SK-N-MC (cell line): Measurements from ENCODE around the gene CIP2A.

Experiments
- DNase-seq: peaks from one replicate; pipeline ENCODE4 v3.0.0-alpha.2; 2011; ENCODE audit warnings: low read depth, low spot score
- H3K27ac ChIP-seq: fragments of 200-600 bp; sonication (generic); 2 replicates; pipeline ENCODE4 v1.5.1; 2016; ENCODE audit warnings: mixed run types
- H3K36me3 ChIP-seq: fragments of 200-600 bp; sonication (generic); 2 replicates; pipeline ENCODE4 v1.6.1; 2017; ENCODE audit warnings: antibody characterized with exemption, low read length, mixed read lengths; ENCODE audit not compliant: insufficient read depth
- H3K4me3 ChIP-seq: fragments of 200-600 bp; sonication (generic); 2 replicates; pipeline ENCODE4 v1.5.1; 2016
- H3K9ac ChIP-seq: fragments of 200-600 bp; sonication (generic); 2 replicates; pipeline ENCODE4 v1.8.0; 2017; ENCODE audit warnings: mixed run types, mixed read lengths; ENCODE audit not compliant: insufficient read length
- H3K9me3 ChIP-seq: fragments of 200-600 bp; sonication (generic); 2 replicates; pipeline ENCODE4 v1.6.1; 2017; ENCODE audit warnings: low read depth, mild to moderate bottlenecking, antibody characterized with exemption, low read length, moderate library complexity, mixed read lengths
- EZH2 ChIP-seq: fragments of 200-600 bp; sonication (generic); IDR thresholded peaks from one replicate; pipeline ENCODE4 v1.6.1; 2017; ENCODE audit warnings: antibody characterized with exemption
- FOXP2 ChIP-seq: optimal IDR thresholded peaks from 2 replicates; pipeline ENCODE3; 2011; ENCODE audit warnings: mild to moderate bottlenecking, moderate library complexity; ENCODE audit not compliant: insufficient read depth; ENCODE audit errors: extremely low read length, control extremely low read depth
- POLR2AphosphoS5 ChIP-seq: IDR thresholded peaks from 2 replicates; pipeline ENCODE4 v1.6.1; 2012; ENCODE audit warnings: mild to moderate bottlenecking, low read depth, low read length, borderline replicate concordance

The CIP2A gene

GRCh38 chr3:108500728-108501127 lies 88.5 kb downstream of the CIP2A start:
- Histone ChIP-seq H3K27ac (no peak overlapping the region), H3K36me3 (no peaks in the 10 kb centered on the region), H3K9me3 (no peaks in the 10 kb centered on the region), H3K4me3 (no peak overlapping the region), H3K9ac (no peak overlapping the region)
- no peak for DNase-seq
- no peak for TF ChIP-seq POLR2AphosphoS5
- no peak for TF ChIP-seq FOXP2
- no peak for TF ChIP-seq EZH2
